SK-N-SH treated with all-trans-retinoic acid at 6 μM for 48 hours (cell line): ENCODE data around the gene SLC34A1.

Experiments
- RARB ChIP-seq: fragments of 250-450 bp; sonication (Bioruptor Pico); IDR thresholded peaks from 2 replicates; pipeline ENCODE4 v1.8.0; 2021; ENCODE audit warnings: mild to moderate bottlenecking, moderate library complexity
- TF ChIP-seq, protein P1 (sequence below): fragments of 250-450 bp; sonication (Bioruptor Pico); IDR thresholded peaks from 2 replicates; pipeline ENCODE4 v1.5.1; 2021; ENCODE audit warnings: mild to moderate bottlenecking, moderate library complexity

DNA sequence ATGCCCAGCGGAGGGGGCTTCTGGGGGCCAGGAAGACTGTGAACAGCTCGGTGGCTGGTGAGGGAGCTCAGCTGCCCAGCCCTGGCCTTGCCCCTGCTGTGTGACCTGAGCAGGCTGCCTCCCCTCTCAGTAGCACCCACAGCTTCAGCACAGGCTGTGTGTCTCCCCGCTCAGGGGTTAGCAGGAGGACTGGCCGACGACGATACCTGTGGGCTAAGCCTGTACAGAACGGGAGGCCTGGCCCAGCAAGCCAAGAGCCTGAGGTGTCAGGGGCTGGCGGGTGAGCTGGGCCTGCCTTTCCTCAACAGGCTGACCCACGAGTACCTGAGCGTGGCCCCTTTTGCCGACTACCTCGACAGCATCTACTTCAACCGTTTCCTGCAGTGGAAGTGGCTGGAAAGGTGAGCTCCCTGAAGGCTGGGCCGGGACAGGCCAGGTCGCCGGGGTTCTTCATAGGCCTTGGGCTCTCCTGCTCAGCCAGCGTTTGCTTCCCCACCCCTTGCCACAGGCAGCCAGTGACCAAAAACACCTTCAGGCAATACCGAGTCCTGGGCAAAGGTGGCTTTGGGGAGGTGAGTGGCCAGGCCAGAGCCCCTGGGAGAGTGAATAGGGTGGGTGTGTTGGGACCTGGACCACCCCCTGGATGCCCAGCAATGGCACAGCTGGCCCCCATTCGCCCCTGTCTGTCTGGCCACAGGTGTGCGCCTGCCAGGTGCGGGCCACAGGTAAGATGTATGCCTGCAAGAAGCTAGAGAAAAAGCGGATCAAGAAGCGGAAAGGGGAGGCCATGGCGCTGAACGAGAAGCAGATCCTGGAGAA lies 48.8 kb downstream of the SLC34A1 start:
- TF ChIP-seq, protein P1, sequence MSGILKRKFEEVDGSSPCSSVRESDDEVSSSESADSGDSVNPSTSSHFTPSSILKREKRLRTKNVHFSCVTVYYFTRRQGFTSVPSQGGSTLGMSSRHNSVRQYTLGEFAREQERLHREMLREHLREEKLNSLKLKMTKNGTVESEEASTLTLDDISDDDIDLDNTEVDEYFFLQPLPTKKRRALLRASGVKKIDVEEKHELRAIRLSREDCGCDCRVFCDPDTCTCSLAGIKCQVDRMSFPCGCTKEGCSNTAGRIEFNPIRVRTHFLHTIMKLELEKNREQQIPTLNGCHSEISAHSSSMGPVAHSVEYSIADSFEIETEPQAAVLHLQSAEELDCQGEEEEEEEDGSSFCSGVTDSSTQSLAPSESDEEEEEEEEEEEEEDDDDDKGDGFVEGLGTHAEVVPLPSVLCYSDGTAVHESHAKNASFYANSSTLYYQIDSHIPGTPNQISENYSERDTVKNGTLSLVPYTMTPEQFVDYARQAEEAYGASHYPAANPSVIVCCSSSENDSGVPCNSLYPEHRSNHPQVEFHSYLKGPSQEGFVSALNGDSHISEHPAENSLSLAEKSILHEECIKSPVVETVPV (CRISPR knock-in tag): no peak
- no peak for TF ChIP-seq RARB (CRISPR knock-in tag)
